Nephron progenitor cell (in vitro differentiated cells): ENCODE measurements around the gene STUB1.

Experiments
- DNase-seq: peaks from one replicate; pipeline ENCODE4 v3.0.0; 2021
- H3K27ac Mint-ChIP-seq: 2 replicates; pipeline ENCODE4 v1.8.0; 2021; ENCODE audit warnings: mild to moderate bottlenecking, moderate library complexity, mixed read lengths
- H3K27me3 Mint-ChIP-seq: 2 replicates; pipeline ENCODE4 v1.8.0; 2021; ENCODE audit warnings: mild to moderate bottlenecking, low read depth, mixed read lengths; ENCODE audit not compliant: poor library complexity
- H3K36me3 Mint-ChIP-seq: 2 replicates; pipeline ENCODE4 v1.8.0; 2021; ENCODE audit warnings: low read depth, mixed read lengths
- H3K4me1 Mint-ChIP-seq: 2 replicates; pipeline ENCODE4 v1.8.0; 2021; ENCODE audit warnings: mixed read lengths
- H3K4me3 Mint-ChIP-seq: 2 replicates; pipeline ENCODE4 v1.8.0; 2021; ENCODE audit warnings: mild to moderate bottlenecking, moderate library complexity, mixed read lengths
- H3K9me3 Mint-ChIP-seq: 2 replicates; pipeline ENCODE4 v1.8.0; 2021; ENCODE audit warnings: mild to moderate bottlenecking, moderate library complexity, mixed read lengths
- TF ChIP-seq, protein P1 (sequence below): fragments of 200-600 bp; sonication (generic); IDR thresholded peaks from 2 replicates; pipeline ENCODE4 v1.5.0; 2021; ENCODE audit warnings: antibody characterized with exemption

The STUB1 gene

DNA sequence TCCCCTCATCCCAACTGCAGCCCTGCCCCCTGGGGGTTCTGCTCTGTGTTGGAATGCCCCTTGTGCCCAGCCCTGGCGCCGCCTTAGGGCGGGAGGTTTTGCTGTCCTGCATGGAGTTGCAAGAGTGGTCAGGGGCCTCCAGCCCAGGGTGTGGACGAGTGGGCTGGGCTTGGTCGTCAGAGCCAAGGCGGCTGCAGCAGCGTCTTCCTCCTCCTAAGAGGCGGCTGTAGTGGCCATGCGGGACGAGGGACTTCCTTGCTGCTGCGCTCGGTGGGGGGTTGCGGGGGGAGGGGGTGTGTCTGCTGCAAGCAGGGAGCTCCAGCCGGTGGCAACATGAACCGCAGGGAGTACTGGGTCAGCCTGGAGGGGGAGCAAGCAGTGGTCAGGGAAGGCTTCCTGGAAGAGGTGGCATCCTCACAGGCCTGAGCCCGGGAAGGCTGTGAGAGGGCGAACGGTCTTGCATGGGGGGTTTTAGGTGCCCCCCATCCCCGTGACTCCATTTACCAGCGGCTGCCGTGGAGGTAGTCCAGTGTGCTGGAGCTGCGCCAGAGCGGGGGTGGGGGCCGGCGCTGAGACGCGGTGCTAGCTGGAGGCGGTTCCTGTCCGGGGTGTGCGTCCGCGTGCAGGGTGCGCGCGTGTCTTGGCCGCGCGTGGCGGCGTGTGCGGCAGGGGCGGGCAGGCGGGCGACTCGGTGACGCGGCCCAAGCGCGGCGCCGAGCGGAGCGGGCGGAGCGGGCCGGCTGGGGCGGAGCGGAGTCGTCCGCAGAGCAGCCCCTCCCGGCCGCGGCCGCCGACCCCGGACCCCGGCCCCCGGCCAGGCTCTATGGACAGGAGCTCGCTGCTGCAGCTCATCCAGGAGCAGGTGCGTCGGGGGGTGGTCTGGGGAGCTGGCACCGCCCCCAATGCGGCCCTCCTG is 5.0 kb upstream of the STUB1 start, which contains the start of gene RHBDL1:
TSS of gene RHBDL1 (plus strand) at position 704 of the 916 bp plus-strand sequence. CDS start at position 824, 120 bp downstream.
- H3K27ac Mint-ChIP-seq = no peak within 1 kb of the TSS
- peak within 1 kb of the TSS; percentile 58 for H3K4me3 Mint-ChIP-seq
- no peaks in the 10 kb centered on the region for H3K36me3 Mint-ChIP-seq
- TF ChIP-seq, protein P1, sequence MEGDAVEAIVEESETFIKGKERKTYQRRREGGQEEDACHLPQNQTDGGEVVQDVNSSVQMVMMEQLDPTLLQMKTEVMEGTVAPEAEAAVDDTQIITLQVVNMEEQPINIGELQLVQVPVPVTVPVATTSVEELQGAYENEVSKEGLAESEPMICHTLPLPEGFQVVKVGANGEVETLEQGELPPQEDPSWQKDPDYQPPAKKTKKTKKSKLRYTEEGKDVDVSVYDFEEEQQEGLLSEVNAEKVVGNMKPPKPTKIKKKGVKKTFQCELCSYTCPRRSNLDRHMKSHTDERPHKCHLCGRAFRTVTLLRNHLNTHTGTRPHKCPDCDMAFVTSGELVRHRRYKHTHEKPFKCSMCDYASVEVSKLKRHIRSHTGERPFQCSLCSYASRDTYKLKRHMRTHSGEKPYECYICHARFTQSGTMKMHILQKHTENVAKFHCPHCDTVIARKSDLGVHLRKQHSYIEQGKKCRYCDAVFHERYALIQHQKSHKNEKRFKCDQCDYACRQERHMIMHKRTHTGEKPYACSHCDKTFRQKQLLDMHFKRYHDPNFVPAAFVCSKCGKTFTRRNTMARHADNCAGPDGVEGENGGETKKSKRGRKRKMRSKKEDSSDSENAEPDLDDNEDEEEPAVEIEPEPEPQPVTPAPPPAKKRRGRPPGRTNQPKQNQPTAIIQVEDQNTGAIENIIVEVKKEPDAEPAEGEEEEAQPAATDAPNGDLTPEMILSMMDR = no peak
- peaks cover 18% of the 10 kb centered on the region for H3K27me3 Mint-ChIP-seq
- DNase-seq = peak; percentile 52
- H3K9me3 Mint-ChIP-seq = no peaks in the 10 kb centered on the region
- H3K4me1 Mint-ChIP-seq = peaks cover 15% of the 10 kb centered on the region

DNA sequence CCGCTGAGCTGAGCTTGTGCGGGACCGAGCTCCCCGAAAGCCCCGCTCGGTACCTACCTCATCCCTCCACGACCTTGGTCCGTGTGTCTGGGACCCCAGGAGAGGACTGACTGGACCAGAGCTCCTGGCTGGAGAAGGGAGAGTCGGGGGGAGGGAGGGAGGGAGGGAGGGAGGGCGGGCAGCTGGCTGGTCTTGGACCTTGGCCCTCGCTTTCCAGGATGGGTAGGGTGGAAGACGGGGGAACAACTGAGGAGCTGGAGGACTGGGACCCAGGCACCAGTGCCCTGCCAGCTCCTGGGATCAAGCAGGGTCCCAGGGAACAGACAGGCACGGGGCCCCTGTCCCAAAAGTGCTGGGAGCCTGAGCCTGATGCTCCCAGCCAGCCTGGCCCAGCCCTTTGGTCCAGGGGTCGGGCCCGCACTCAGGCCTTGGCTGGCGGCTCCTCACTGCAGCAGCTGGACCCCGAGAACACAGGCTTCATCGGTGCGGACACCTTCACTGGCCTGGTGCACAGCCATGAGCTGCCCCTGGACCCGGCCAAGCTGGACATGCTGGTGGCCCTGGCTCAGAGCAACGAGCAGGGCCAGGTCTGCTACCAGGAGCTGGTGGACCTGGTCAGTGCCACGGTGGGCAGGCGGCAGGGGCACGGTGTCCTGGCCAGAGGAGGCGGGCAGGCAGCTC is 4.2 kb upstream of the STUB1 start:
- Mint-ChIP-seq H3K27me3 (peaks cover 18% of the 10 kb centered on the region), H3K36me3 (peaks cover 2% of the 10 kb centered on the region), H3K27ac (no peak overlapping the region), H3K9me3 (no peaks in the 10 kb centered on the region), H3K4me3 (no peak overlapping the region), H3K4me1 (peaks cover 18% of the 10 kb centered on the region)
- TF ChIP-seq, protein P1 = no peak
- no peak for DNase-seq

DNA sequence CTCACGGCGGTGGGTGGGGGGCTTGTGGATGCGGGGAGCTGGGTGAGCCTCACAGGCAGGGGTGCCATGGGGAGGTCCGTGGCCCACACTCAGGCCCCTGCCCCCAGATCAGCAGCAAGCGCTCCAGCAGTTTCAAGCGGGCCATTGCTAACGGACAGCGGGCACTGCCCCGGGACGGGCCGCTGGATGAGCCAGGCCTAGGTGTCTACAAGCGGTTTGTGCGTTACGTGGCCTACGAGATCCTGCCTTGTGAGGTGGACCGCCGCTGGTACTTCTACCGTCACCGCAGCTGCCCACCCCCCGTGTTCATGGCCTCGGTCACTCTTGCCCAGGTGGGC is 3.7 kb upstream of the STUB1 start:
- DNase-seq = no peak
- Mint-ChIP-seq H3K4me3 (no peak overlapping the region), H3K27me3 (peaks cover 18% of the 10 kb centered on the region), H3K4me1 (peaks cover 23% of the 10 kb centered on the region), H3K9me3 (no peaks in the 10 kb centered on the region), H3K27ac (no peak overlapping the region), H3K36me3 (peaks cover 5% of the 10 kb centered on the region)
- TF ChIP-seq, protein P1 = no peak

DNA sequence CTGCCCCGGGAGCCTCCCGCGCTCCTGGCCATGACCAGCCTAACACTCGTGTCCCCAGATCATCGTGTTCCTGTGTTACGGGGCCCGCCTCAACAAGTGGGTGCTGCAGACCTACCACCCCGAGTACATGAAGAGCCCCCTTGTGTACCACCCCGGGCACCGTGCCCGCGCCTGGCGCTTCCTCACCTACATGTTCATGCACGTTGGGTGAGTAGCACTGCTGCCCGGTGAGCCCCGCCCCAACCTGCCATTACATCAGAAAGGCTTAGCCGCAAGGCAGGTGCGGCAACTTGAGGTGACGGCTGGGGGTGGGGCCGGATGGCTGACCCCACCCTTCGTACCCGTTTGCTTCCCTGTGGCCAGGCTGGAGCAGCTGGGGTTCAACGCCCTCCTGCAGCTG is 3.3 kb upstream of the STUB1 start:
- TF ChIP-seq, protein P1 = no peak
- H3K27ac Mint-ChIP-seq = no peak overlapping the region
- peaks cover 18% of the 10 kb centered on the region for H3K27me3 Mint-ChIP-seq
- H3K36me3 Mint-ChIP-seq = peaks cover 9% of the 10 kb centered on the region
- no peak for DNase-seq
- H3K4me3 Mint-ChIP-seq = no peak overlapping the region
- H3K4me1 Mint-ChIP-seq = peaks cover 26% of the 10 kb centered on the region
- no peaks in the 10 kb centered on the region for H3K9me3 Mint-ChIP-seq

DNA sequence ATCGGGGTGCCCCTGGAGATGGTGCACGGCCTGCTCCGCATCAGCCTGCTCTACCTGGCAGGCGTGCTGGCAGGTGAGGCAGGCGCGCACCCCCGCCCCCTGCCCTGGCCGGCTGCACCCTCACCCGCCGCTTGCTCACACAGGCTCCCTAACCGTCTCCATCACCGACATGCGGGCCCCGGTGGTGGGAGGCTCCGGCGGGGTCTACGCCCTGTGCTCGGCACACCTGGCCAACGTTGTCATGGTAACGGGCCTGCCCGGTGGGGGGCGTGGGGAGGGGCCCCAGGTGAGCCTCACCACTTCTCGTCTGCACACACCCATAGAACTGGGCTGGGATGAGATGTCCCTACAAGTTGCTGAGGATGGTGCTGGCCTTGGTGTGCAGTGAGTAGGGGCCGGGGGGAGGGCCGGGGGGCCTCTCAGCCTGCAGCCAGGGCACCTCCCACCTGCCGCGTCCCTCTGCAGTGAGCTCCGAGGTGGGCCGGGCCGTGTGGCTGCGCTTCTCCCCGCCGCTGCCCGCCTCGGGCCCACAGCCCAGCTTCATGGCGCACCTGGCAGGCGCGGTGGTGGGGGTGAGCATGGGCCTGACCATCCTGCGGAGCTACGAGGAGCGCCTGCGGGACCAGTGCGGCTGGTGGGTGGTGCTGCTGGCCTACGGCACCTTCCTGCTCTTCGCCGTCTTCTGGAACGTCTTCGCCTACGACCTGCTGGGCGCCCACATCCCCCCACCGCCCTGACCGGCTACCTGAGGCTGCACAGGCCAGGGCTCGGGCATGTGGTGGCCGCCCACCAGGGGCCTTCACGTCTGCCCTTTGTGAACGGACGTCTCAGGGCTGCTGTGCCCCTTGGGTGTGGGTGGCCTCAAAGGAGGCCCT is 2.7 kb upstream of the STUB1 start:
- Mint-ChIP-seq H3K36me3 (peaks cover 10% of the 10 kb centered on the region), H3K4me3 (no peak overlapping the region)
- TF ChIP-seq, protein P1 = no peak

More for the DNA sequence above, 2.7 kb upstream of the STUB1 start:
- DNase-seq = no peak
- Mint-ChIP-seq H3K27ac (no peak overlapping the region), H3K4me1 (peaks cover 33% of the 10 kb centered on the region), H3K9me3 (no peaks in the 10 kb centered on the region), H3K27me3 (peaks cover 18% of the 10 kb centered on the region)
